Neural crest cell (in vitro differentiated cells): Measurements from ENCODE around the gene MRGPRG. TPM values are rescaled to one million over a fixed set of nuclear protein-coding genes. Genes with fewer than 3 reads are reported as not detected.

Experiments used
- total RNA-seq: library from RNA; stranded (reverse); gene quantifications from 2 replicates; pipeline ENCODE4 v1.2.1, GENCODE V29; 2021

MRGPRG gene
- total RNA-seq, 1 donor from 2014 or later = not detected

Other genes with a start within 250 kb of the MRGPRG start
- gene NAP1L4, start 226.5 kb downstream of the MRGPRG start, total RNA-seq = 219 and 224 TPM in 2 replicates
- gene CARS1, start 161.4 kb downstream of the MRGPRG start, total RNA-seq = 59.2 and 61.8 TPM in 2 replicates
- gene OSBPL5, start 53.5 kb downstream of the MRGPRG start, total RNA-seq = 30.6 and 31.4 TPM in 2 replicates
- gene MRGPRE, start 13.6 kb upstream of the MRGPRG start, total RNA-seq = not detected in 2 replicates
- gene ZNF195, start 160.3 kb upstream of the MRGPRG start, total RNA-seq = 70.4 and 71.7 TPM in 2 replicates